Small intestine (tissue), 7 donors: ENCODE measurements around the gene CLMP. TPM values are rescaled to one million over a fixed set of nuclear protein-coding genes. Genes with fewer than 3 reads are reported as not detected.
"Not testable (repeated sequence)": the region's sequence is repeated elsewhere in the genome, so short reads cannot be mapped to it uniquely, and the experiment has no call there.

ENCODE experiments used
- DNase-seq, 2 donors: peaks; one replicate each; pipeline versions ENCODE4 v3.0.0 to v3.0.0-alpha.2; 2013
- FAIRE-seq: peaks from 2 replicates; lab custom pipeline; 2012; peaks lifted over from hg19 to GRCh38; lab: Jason Lieb, UNC
- H3K27ac ChIP-seq, 3 donors: one replicate each; pipeline ENCODE4 v1.5.1; 2013; ENCODE audit warnings: low read length in 2 of 3, mild to moderate bottlenecking in 2 of 3, control low read depth in 1 of 3, inconsistent platforms in 1 of 3, low read depth in 1 of 3, moderate library complexity in 1 of 3
- H3K27me3 ChIP-seq, 3 donors: one replicate each; pipeline ENCODE4 v1.6.1; 2013; ENCODE audit warnings: low read length in 3 of 3, inconsistent platforms in 1 of 3; ENCODE audit not compliant: control insufficient read depth in 3 of 3, insufficient read depth in 3 of 3
- H3K36me3 ChIP-seq, 3 donors: one replicate each; pipeline ENCODE4 v1.6.1; 2013; ENCODE audit warnings: low read length in 3 of 3, inconsistent platforms in 1 of 3, low read depth in 1 of 3, mild to moderate bottlenecking in 1 of 3, moderate library complexity in 1 of 3; ENCODE audit not compliant: control insufficient read depth in 3 of 3, insufficient read depth in 2 of 3
- H3K4me1 ChIP-seq, 3 donors: one replicate each; pipeline ENCODE4 v1.6.1; 2013; ENCODE audit warnings: low read length in 2 of 3, inconsistent platforms in 1 of 3, low read depth in 1 of 3, mild to moderate bottlenecking in 1 of 3, moderate library complexity in 1 of 3; ENCODE audit not compliant: control insufficient read depth in 3 of 3, insufficient read depth in 2 of 3
- H3K4me3 ChIP-seq, 3 donors: one replicate each; pipeline ENCODE4 v1.5.1; 2013; ENCODE audit warnings: low read length in 3 of 3, control low read depth in 1 of 3, inconsistent platforms in 1 of 3, low read depth in 1 of 3, mild to moderate bottlenecking in 1 of 3, moderate library complexity in 1 of 3
- H3K9me3 ChIP-seq, 2 donors: one replicate each; pipeline ENCODE4 v1.6.1; 2013; ENCODE audit warnings: low read depth in 1 of 2, low read length in 1 of 2; ENCODE audit not compliant: control insufficient read depth in 2 of 2, insufficient read depth in 1 of 2
- WGBS, 3 donors: extraction: QIAGEN DNeasy Blood & Tissue Kit; methylation state at CpG; one replicate each; pipeline ENCODE4 v1.1.7; 2013; 5-methylcytosine and 5-hydroxymethylcytosine counted together
- polyA plus RNA-seq, 4 donors: library from polyadenylated mRNA; stranded (reverse) in 3 of 4; unstranded in 1 of 4; fragments of 200-250 nt in 3 of 4; fragments of 120-200 nt in 1 of 4; gene quantifications; one replicate each; pipeline versions ENCODE4 v1.2.1 to v1.2.3, GENCODE V29; 2013
- donor health status: healthy with polysubstance abuse.
- donor health status: control.
- donor health status: control.
- donor health status: Bipolar disorder and iron deficiency.
- donor health status: healthy.

Gene CLMP
- polyA plus RNA-seq, 4 donors, result 0.22 to 12.2 (median 5.9) TPM

DNA sequence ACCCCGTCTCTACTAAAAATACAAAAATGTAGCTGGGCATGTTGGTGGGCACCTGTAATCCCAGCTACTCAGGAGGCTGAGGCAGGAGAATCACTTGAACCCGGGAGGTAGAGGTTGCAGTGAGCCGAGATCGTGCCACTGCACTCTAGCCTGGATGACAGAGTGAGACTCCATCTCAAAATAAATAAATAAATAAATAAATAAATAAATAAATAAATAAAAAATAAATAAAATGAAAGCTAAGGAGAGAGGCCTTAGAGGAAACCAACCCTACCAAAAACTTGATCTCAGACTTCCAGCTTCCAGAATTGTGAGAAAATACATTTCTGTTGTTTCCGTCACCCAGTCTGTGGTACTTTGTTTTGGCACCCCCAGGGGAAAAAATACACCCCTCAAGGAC lies 42.7 kb downstream of the CLMP start:
- H3K9me3 ChIP-seq, FAIRE-seq: not testable (repeated sequence)
- WGBS, 3 donors, result 94 to 97% (median 95%) methylated on average over 4 to 5 of the region's 5 CpGs

DNA sequence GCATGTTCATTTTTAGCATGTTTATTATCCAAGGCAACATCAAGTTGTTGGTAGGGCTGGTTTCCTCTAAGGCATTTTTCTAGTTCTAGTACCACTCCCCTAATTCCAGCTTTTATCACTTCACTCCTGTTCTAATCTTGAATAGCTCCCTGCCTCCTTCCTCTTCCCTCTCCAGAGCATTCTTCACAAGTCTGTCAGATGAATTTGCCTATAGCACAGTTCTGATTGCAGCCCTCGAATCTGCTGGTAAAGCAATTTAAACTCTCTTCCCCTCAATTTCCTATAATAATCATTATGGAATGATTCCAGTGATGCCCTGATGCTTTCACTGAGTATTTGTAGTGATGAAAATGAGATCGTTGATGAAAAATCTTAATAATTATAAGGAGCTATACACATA lies 43.3 kb downstream of the CLMP start:
- no peak overlapping the region for H3K27ac ChIP-seq
- no peaks in the 10 kb centered on the region for H3K9me3 ChIP-seq
- 65 to 76% (median 75%) methylated on average over 2 of the region's 2 CpGs for WGBS, 3 donors
- H3K4me1 ChIP-seq, result no peaks in the 10 kb centered on the region
- no peaks in the 10 kb centered on the region for H3K36me3 ChIP-seq
- DNase-seq (no peak), FAIRE-seq (no peak)
- no peak overlapping the region for H3K4me3 ChIP-seq
- no peaks in the 10 kb centered on the region for H3K27me3 ChIP-seq

More for the DNA sequence above, 42.7 kb downstream of the CLMP start:
- H3K4me1 ChIP-seq, DNase-seq, H3K36me3 ChIP-seq, H3K4me3 ChIP-seq, H3K27me3 ChIP-seq, H3K27ac ChIP-seq: not testable (repeated sequence)

DNA sequence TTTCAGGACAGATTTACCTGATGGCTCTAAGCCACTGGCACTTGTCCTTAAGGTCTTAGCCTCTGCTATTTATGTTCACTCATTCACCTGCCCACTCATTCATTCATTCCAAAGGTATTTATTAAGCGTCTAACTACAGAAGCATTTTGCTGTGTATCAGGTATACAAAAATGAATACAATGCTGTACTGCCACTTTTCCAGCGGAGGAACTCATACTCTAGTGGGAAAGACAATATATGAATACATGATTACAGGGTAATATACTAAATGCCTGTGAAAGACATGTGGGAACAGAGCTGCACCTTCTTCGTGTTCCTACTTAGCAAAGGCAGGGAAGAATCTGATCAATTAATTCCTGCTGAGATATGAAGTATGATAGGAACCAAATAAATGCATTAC lies 43.7 kb downstream of the CLMP start:
- no peaks in the 10 kb centered on the region for H3K4me1 ChIP-seq
- FAIRE-seq (no peak), DNase-seq (no peak)
- no peaks in the 10 kb centered on the region for H3K27me3 ChIP-seq
- no peaks in the 10 kb centered on the region for H3K9me3 ChIP-seq
- H3K27ac ChIP-seq, result no peak overlapping the region
- H3K4me3 ChIP-seq, result no peak overlapping the region
- H3K36me3 ChIP-seq, result no peaks in the 10 kb centered on the region
- WGBS, 3 donors, result 79 to 88% (median 85%) methylated on average over 3 of the region's 3 CpGs

DNA sequence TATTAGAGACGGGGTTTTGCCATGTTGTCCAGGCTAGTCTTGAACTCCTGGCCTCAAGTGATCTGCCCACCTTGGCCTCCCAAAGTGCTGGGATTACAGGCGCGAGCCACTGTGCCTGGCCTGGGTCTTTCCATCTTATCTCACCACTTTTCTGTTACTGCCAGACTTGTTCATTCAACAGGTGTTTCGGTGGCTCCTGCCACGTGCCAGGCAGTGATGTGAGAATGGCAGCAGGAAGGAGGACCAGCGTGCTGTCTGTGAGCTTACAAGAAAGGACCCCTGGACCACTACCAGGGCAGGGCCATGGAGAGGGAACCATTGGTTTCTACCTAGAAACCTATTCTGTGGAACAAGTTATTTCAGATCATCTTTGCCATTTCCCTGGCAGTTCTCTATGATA lies 44.2 kb downstream of the CLMP start:
- DNase-seq, result no peak
- no peak for FAIRE-seq
- no peaks in the 10 kb centered on the region for H3K36me3 ChIP-seq
- H3K4me3 ChIP-seq, result no peak overlapping the region
- H3K27me3 ChIP-seq, result no peaks in the 10 kb centered on the region
- WGBS, 3 donors, result 80 to 90% (median 89%) methylated on average over 6 of the region's 6 CpGs
- no peaks in the 10 kb centered on the region for H3K9me3 ChIP-seq
- H3K27ac ChIP-seq, result no peak overlapping the region
- no peaks in the 10 kb centered on the region for H3K4me1 ChIP-seq

DNA sequence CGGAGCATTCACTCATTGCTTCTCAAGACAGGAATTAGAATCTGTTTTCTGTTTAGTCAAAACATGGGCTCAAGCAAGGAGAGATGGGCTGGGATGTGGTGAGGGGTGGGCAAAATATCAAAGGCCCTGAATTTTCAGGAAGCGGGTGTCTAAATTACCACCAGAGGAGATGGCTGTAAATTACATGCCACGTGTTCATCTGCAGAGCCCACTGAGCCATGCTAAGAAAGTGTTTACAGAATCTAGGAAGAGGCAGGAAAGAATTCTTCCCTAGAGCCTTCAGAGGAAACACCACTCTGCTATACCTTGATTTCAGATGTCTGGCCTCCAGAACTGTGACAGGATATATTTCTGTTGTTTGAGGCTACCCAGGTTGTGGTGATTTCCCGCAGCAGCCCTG lies 46.1 kb downstream of the CLMP start:
- no peak for FAIRE-seq
- no peak for DNase-seq
- H3K4me1 ChIP-seq, result peaks cover 0 to 3% (median 0%) of the 10 kb centered on the region in 3 donors

DNA sequence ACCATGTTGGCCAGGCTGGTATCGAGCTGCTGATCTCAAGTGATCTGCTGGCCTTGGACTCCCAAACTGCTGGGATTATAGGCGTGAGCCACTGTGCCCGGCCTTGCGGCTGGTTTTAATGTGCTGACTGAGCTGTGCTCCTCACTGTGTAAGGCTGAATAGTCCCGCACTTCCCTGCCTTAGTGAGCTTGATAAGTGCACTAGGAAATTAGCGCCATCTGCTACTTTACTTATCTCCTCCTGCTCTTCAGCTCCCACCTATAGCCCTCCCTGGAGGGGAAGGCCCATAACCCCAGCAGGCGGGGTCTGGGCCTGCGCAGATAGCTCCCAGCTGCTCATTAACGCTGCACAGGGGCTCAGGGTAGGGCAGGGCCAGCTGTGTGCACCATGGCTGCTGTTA lies 49.4 kb downstream of the CLMP start:
- Histone ChIP-seq H3K27me3 (no peaks in the 10 kb centered on the region), H3K9me3 (no peaks in the 10 kb centered on the region), H3K4me1 (peaks cover 0 to 3% (median 0%) of the 10 kb centered on the region in 3 donors), H3K4me3 (no peak overlapping the region), H3K36me3 (no peaks in the 10 kb centered on the region), H3K27ac (peak overlapping the region; percentile 24 to 56 (median 50))
- no peak for FAIRE-seq
- 35 to 65% (median 35%) methylated on average over 9 of the region's 9 CpGs for WGBS, 3 donors
- DNase-seq, result peak; percentile 45 to 60

More for the DNA sequence above, 46.1 kb downstream of the CLMP start:
- no peaks in the 10 kb centered on the region for H3K36me3 ChIP-seq
- WGBS, 3 donors, result 84 to 95% (median 89%) methylated on average over 4 of the region's 4 CpGs
- no peaks in the 10 kb centered on the region for H3K9me3 ChIP-seq
- H3K4me3 ChIP-seq, result no peak overlapping the region
- no peaks in the 10 kb centered on the region for H3K27me3 ChIP-seq
- H3K27ac ChIP-seq, result no peak overlapping the region

DNA sequence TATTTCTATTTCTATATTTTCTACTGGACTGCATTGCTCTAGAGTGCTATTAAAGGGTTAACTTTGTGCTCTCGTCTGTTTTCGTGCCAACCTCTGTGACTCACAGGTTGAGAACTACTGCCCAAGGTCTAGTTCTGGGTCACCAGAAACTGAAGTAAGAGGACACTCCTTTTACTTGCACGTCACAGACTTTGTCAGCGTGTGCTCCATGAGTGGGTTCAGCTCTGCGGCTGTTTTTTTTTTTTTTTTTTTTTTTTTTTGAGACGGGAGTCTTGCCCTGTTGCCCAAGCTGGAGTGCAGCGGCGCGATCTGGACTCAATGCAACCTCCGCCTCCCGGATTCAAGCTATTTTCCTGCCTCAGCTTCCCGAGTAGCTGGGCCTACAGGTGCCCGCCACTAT lies 49.8 kb downstream of the CLMP start:
- no peaks in the 10 kb centered on the region for H3K27me3 ChIP-seq
- peak overlapping the region; percentile 24 to 56 (median 50) for H3K27ac ChIP-seq
- H3K9me3 ChIP-seq, result no peaks in the 10 kb centered on the region
- FAIRE-seq, result no peak
- H3K36me3 ChIP-seq, result no peaks in the 10 kb centered on the region
- 7 to 43% (median 19%) methylated on average over 12 to 13 of the region's 13 CpGs for WGBS, 3 donors
- peak; percentile 51 to 93 for DNase-seq
- peaks cover 0 to 3% (median 0%) of the 10 kb centered on the region in 3 donors for H3K4me1 ChIP-seq
- no peak overlapping the region for H3K4me3 ChIP-seq

DNA sequence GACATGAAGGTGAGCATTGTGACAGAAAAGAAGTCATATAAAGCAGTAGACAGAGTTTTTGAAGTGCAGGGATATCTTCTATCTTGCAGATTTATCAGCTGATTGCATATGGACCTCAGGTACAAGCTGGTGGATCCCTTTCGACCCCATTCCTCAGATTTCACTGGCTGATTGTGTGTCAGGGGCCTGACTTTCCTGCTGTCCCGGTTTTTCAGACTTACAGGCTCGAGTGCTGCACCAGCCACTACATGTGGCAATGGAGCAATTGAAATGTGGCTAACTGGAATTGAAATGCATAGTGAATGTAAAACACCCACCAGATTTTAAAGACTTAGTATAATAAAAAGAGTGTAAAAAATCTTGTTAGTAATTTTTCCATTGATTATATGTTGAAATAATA lies 50.3 kb downstream of the CLMP start:
- Histone ChIP-seq H3K27ac (no peak overlapping the region), H3K4me1 (peaks cover 0 to 3% (median 0%) of the 10 kb centered on the region in 3 donors), H3K9me3 (no peaks in the 10 kb centered on the region), H3K36me3 (no peaks in the 10 kb centered on the region), H3K4me3 (no peak overlapping the region), H3K27me3 (no peaks in the 10 kb centered on the region)
- no peak for DNase-seq
- FAIRE-seq, result no peak
- 36 to 83% (median 59%) methylated on average over 3 of the region's 3 CpGs for WGBS, 3 donors

DNA sequence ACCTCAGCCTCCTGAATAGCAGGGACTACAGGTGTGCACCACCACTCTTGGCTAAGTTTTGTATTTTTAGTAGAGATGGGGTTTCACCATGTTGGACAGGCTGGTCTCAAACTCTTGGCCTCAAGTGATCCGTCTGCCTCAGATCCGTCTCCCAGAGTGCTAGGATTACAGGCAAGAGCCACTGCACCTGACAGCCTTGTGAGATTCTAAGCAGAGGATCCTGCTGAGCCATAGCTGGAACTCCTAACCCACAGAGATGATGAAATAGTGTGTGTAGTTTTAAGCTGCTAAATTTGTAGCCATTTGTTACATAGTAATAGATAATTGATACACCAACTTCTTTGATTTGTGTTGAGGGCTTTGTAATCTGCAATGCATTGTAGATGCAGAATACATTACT lies 51.1 kb downstream of the CLMP start:
- FAIRE-seq, result no peak
- 90 to 95% (median 94%) methylated on average over 2 of the region's 2 CpGs for WGBS, 3 donors
- Histone ChIP-seq H3K4me3 (no peak overlapping the region), H3K4me1 (peaks cover 0 to 3% (median 0%) of the 10 kb centered on the region in 3 donors), H3K27ac (no peak overlapping the region), H3K36me3 (no peaks in the 10 kb centered on the region), H3K9me3 (no peaks in the 10 kb centered on the region), H3K27me3 (no peaks in the 10 kb centered on the region)
- DNase-seq, result no peak
